Measurements from ENCODE around the gene SHC2.

SHC2 gene

GRCh38 chr19:371501-372168 lies 89.2 kb downstream of the SHC2 start:
- no peak for DNase-seq (ENCODE audit: low spot score)

GRCh38 chr19:370641-371330 lies 90.0 kb downstream of the SHC2 start:
- no peak for DNase-seq (ENCODE audit: low spot score)

GRCh38 chr19:369876-370275 lies 91.0 kb downstream of the SHC2 start:
- DNase-seq (ENCODE audit: low spot score): no peak

- no peak for DNase-seq (ENCODE audit: low spot score)
These were observed 91.6 kb downstream of the SHC2 start for GRCh38 chr19:369256-369655.

- no peak for DNase-seq (ENCODE audit: low spot score)
These were observed 92.2 kb downstream of the SHC2 start for GRCh38 chr19:368630-369024.

- no peak for DNase-seq (ENCODE audit: low spot score)
These were observed 92.7 kb downstream of the SHC2 start for GRCh38 chr19:367963-368629.

GRCh38 chr19:367561-367960 lies 93.3 kb downstream of the SHC2 start:
- no peak for DNase-seq (ENCODE audit: low spot score)

GRCh38 chr19:366951-367350 lies 93.9 kb downstream of the SHC2 start:
- no peak for DNase-seq (ENCODE audit: low spot score)
